DMS 273 treated with DMSO at 0.1 percent for 48 hours (cell line): ENCODE results near the gene ADCK2.
A peak's percentile ranks its signal among the peaks of the same experiment; 100 is the strongest.
"Not testable (repeated sequence)": the region's sequence is repeated elsewhere in the genome, so short reads cannot be mapped to it uniquely, and the experiment has no call there.

Experiments
- DNase-seq: peaks from one replicate; lab custom pipeline; 2025; lab: John Stamatoyannopoulos, UW

ADCK2 gene

DNA sequence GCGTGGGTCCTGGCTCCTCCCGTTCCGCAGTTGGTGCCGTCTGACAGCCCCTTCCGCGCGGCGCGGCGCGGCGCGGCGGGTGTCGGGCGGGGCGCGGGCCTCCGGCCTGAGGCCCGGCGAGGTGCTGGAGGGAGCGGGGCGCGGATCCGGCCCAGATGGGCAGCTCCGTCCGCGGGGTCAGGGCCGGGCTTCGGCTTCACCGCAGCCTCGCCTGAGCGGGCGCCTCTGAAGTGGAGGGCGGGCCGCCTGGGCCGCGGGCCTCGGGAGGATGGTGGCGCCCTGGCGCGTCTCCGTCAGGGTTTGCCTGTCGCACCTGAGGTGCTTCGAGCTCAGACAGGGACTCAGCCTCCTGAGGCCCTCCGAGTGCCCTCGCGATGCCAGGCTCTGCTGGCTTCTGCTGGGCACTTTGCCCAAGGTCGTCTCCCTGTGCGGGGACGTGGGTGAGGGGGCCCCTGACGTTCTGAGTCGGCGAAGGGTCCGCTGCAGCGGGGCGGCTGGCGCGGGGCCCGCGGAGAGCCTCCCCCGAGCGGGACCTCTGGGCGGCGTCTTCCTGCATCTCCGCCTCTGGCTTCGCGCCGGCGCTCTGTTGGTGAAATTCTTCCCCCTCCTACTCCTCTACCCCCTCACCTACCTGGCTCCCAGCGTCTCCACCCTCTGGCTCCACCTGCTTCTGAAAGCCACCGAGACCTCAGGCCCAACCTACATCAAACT lies 473 bp downstream of the ADCK2 start:
- DNase-seq = no peak

DNA sequence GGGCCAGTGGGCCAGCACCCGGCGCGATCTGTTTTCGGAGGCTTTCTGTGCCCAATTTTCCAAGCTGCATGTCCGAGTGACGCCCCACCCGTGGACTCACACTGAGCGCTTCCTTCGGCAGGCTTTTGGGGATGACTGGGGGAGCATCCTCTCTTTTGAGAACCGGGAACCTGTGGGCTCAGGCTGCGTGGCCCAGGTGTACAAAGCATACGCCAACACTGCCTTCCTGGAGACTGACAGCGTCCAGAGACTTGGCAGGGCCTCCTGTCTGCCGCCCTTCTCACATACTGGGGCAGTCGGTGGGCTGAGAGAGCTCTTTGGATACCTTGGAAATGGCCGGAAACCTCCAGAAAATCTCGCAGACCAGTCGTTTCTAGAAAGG lies 1.0 kb downstream of the ADCK2 start:
- no peak for DNase-seq

DNA sequence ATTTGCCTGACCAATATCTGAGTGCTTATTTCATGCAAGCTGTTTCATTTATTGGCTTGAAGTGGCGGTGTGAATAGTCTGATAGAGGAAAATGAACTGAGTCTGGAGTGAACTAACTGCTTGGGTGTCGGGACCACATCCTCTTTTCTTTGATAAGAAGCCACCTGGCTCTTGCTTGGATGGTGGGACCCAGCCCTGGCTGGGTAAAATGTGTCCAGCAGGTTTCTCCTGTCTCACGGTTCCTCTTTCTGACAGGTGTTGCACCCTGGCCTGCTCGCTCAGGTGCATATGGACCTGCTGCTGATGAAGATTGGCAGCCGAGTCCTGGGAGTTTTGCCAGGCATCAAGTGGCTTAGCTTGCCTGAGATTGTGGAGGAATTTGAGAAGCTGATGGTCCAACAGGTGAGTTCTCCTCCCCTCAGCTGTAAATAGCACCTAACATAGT lies 1.6 kb downstream of the ADCK2 start:
- no peak for DNase-seq

DNA sequence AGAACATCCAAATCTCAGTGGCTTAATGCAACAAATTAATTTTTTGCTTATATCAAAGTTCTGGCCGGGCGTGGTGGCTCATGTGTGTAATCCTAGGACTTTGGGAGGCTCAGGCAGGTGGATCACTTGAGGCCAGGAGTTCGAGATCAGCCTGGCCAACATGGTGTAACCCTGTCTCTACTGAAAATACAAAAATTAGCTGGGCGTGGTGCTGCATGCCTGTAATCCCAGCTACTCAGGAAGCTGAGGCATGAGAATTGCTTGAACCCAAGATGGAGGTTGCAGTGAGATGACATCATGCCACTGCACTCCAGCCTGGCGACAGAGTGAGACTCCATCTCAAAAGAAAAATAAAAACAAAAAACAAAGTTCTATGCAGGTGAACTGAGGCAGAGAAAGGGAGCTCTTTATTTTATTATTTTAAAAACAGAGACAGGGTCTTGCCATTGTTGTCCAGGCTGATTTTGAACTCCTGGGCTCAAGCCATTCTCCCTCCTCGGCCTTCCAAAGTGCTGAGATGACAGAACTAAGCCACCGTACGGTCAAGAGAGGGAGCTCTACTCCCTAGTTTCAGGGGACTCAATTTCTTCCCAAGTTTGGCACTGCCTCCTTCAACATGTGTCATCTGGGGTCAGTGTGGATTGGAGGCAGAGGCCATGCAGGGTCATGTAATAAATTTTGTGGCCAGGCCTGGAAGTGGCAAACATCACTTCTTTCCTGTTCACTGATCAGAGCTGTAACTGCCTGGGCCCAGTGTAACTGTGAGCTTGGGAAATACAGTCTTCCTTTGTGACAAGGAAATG lies 2.4 kb downstream of the ADCK2 start:
- peak; percentile 49 for DNase-seq

DNA sequence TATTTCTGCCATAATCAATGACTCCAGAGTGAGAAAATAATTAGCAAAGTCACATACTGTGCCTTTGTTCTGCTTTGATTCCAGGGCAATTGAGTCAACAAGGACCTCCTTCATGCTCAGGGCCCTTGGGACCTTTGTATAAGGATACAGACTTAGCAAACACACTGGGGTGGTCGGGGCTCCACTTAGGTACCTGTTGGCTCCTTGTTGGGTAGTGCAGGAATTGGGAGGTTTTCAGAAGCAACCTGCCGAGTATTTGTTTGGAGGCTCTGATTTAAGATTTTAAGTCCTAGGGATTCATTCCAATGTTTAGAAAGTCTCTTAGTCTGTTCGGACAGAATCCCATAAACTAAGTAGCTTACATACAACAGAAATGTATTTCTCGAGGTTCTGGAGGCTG lies 3.0 kb downstream of the ADCK2 start:
- no peak for DNase-seq

DNA sequence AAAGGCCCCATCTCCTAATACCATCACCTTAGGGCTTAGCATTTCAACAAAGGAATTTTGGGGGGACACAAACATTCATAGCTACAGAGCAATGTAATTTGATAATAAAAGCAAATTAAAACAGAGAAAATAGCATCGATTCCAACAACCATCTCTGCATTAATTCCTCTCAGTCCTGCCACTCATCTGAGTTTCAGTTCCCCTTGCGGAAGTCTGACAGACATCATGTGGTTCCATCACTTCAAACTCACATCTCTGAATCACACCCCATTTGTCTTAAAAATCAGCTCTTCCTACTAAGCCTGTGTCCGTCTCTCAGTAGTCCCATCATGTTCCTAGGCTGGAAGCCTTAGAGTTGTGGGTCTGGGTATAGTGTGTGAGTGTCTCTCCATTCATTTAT lies 3.6 kb downstream of the ADCK2 start:
- DNase-seq = no peak

DNA sequence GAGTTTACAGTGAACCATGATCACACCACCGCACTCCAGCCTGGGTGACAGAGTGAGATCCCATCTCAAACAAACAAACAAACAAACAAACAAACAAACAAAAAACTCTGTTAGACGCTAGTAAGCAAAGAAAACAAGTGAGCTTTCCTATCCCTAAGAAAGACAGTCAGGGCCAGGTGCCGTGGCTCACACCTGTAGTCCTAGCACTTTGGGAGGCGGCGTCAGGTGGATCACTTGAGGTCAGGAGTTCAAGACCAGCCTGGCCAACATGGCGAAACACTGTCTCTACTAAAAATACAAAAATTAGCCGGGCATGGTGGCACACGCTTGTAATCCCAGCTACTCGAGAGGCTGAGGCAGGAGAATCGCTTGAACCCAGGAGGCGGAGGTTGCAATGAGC lies 4.2 kb downstream of the ADCK2 start:
- DNase-seq = not testable (repeated sequence)

DNA sequence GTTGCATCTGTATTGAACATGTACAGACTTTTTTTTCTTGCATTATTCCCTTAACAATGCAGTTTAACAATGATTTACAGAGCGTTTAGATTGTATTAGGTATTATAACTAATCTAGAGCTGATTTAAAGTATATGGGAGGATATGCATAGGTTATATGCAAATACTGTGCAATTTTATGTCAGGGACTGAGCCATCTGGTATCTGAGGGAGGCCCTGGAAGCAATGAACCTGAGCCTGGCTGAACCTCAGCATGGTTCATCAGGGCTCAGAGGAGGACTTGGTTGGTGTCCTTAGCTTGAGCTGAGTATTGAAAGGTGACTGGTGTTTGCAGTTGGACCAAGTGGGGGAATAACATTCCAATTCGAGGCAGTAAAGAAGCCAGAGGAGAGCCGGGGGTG lies 4.8 kb downstream of the ADCK2 start:
- no peak for DNase-seq

DNA sequence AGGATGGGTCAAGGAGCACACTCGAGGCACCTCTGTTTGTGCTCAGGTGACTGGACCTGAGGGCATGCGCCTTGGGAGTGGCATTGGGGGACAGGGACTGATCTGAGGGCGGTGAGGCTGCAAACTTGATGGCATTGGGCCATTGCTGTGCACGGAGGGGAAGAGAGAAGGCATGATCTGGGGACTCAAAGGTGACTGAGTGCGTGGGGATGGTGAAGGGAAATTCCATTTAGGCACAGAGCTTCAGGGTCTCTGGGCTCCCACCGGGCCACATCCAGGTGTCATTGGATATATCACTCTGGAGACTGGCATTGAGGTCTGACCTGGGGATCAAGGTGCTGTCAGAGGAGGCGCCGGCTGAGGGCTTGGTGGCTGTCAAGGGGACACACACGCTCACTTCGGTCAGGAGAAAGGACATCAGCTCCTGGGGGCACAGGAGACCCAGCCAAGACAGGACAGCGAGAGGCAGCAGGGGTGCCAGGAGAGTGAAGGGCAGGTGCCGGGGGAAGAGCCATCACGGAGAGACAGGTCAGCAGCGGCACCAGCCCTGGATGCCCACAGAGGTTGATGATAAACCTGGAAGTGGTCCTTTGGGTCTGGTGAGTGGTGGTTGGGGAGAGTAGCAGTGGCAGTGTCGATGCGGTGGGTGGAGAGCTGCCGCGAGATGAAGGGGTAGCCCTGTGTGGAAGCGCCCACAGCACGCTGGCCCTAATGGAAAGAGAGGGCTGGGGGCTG lies 5.5 kb downstream of the ADCK2 start:
- DNase-seq = no peak

DNA sequence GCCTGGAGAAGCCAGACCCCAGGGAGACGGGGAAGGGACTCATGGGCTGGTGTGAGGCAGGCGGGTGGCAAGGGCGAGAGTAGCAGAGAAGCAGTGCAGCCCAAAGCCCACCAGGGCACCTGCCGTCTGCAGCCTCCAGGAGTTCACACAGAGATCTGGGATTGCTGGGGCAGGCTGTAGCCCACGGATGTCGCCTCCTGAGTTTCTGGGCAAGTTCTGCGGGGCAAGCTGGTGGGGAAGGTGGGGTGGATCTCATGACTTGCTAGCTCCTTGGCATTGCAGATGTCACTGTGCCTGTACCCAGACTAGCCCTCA lies 6.0 kb downstream of the ADCK2 start:
- no peak for DNase-seq

DNA sequence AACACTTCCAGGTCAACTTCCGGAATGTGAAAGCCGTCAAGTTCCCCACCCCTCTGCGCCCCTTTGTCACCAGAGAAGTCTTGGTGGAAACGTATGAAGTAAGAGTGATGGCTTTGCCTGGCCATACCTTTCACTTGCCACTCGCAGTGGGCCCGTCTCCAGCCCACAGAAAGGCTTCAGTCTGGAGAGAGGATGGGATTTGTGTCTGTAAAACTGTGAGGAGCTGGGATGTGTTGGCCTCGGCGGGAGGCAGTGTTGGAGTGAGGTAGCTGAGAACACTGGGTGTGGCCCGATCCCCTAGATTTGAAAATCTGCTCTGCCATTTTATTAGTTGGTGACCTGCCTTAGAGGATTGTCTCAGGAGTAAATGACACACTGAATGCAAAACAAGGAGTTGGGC lies 6.4 kb downstream of the ADCK2 start:
- DNase-seq = no peak

DNA sequence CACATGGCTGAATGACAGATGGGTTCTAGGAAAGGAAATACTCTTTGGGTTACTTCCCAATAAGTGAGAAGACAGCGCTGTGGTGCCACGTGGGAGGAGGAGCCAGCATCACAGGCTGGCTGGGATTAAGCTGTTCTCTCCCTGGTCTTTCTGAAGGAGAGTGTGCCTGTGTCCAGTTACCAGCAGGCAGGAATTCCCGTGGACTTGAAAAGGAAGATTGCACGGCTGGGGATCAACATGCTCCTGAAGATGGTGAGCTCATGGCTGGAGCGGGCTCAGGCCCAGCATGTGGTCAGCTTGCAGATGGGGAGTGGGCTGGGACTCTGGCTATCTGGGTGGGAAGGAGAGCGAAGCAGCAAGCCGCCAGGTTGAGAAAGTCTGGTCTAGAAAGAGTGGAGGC lies 8.1 kb downstream of the ADCK2 start:
- DNase-seq = no peak

DNA sequence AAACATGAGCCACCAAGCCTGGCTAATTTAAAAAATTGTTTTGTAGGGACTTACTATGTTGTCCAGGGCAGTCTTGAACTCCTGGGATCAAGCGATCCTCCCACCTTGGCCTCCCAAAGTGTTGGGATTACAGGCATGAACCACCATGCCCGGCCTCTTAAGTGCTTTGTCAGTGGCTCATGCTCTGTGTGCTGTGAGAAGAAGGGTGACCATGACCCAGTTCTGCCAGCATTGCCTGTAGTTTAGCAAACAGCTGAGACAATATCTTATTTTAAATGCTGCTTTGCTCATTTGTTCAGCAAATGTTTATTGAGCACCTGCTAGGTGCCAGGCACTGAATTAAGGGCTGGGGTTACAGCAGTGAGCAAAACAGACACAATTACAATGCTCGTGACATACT lies 9.0 kb downstream of the ADCK2 start:
- DNase-seq = no peak

DNA sequence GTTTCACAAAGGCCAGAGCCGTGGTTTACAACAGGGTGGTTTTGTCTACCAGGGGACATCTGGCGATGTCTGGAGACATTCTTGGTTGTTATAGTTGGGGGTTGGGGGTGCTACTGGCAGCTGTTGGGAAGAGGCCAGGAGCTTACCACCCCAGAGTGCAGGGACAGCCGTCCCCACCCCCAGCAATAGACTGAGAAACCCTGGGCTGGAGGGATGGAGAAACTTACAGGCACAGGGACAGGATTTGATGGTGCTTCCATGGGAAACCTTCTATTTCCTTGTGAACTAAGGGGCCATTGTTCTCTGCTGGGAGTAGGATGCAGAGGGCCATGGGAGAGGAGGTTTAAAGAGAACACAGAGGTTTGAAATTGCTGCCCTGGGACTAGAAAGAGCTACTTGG lies 10.9 kb downstream of the ADCK2 start:
- no peak for DNase-seq

DNA sequence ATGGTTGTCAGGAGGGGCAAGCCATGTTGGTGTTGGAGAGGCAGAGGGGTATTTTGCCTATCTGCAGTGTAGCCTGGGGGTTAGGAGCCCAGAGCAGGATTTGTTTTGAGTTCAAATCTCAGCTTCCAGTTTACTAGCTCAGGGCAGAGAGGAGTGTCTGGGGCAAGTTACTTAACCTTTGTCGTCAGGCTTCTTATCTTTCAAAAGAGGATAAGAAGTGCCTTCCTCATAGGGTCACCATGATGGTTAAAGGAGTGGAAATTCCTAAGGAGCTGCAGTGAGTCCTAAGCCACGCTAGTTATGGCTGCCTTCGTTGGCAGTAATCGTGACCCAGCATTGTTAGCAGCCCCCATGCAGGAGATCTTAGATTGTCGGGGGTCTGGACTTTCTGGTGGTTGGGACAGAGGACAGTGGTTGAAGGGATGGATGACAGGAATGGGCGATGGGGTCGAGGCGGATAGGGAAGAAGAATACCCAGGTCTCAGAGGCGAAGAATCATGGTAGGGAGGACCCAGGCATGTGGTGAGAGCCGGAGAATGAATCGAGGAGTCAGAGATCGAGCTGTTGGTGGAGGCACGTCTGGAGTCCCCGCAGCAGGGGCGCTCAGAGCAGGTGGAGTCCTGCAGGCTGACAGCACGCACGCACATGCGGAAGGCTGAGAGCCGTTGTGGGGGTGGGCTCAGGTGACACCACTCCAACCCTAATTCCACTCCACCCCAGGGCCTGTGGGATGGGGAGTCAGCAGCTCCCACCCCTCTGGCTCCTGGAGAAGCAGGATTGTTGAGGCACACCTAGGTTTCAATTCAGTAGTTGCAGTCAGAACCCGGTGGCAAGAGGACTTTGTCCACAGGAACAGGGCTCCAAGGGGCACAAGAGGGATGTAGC lies 11.6 kb downstream of the ADCK2 start:
- DNase-seq = no peak

DNA sequence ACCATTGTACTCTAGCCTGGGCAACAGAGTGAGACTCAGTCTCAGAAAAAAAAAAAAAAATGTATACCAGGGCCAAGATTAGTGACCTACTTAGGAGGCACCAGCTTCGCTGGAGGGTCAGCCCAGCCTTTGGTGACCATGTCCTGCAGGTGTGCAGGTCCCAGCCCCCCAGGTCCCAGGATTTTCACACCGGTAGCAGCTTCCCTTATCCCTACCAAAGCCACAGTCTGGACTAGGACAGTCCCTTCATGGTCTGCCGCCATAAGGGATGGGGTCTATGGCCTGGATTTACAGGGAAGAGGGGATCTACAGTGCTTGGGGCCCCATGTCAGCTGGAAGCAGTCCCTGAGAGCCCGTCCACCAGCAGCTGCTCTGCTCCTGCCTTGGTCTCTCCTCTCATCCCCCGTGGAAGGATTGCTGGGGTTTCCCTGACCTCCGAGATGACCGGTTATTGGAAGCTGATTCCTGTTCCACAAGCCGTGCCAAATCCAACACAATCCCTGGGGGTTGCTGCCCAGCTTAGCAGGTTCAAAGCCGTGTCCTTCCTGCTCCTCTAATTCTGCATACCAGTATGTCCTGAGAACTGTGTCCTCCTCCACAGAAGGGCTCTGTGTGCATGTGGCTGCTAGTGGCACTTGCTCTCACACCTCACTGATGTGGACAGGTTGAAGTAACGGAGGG lies 12.8 kb downstream of the ADCK2 start:
- no peak for DNase-seq

DNA sequence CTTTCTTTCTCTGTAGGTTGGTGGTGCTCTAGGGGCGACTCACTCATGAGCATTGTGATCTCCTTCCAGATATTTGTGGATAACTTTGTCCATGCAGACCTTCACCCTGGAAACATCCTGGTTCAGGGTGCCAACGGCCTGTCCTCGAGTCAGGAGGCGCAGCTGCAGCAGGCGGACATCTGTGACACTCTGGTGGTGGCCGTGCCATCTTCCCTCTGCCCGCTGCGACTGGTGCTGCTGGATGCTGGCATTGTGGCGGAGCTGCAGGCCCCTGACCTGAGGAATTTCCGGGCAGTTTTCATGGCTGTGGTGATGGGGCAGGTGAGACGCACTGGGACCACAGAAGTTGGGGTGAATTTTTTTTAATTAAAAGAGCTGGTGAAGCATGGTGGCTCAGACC lies 14.2 kb downstream of the ADCK2 start:
- DNase-seq = no peak

DNA sequence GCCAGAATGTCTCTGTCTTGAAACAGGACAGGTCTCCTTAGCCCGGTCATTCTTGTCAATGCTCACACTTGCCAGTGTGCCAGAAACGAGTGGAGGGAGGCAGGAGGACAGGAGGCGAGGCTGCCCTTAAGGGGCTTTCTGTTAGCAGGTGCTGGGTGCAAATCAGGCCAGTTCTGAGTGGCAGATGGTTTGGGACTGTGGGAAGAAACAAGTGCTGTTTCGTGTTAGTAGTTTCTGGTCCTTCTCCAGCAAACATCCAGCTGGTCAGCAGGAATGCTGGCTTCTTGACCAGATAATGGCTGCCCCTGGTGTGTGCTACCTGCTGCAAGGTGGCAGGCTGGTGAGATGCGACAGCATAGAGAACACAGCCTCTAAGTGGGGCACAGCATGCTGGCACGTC lies 15.6 kb downstream of the ADCK2 start:
- no peak for DNase-seq

DNA sequence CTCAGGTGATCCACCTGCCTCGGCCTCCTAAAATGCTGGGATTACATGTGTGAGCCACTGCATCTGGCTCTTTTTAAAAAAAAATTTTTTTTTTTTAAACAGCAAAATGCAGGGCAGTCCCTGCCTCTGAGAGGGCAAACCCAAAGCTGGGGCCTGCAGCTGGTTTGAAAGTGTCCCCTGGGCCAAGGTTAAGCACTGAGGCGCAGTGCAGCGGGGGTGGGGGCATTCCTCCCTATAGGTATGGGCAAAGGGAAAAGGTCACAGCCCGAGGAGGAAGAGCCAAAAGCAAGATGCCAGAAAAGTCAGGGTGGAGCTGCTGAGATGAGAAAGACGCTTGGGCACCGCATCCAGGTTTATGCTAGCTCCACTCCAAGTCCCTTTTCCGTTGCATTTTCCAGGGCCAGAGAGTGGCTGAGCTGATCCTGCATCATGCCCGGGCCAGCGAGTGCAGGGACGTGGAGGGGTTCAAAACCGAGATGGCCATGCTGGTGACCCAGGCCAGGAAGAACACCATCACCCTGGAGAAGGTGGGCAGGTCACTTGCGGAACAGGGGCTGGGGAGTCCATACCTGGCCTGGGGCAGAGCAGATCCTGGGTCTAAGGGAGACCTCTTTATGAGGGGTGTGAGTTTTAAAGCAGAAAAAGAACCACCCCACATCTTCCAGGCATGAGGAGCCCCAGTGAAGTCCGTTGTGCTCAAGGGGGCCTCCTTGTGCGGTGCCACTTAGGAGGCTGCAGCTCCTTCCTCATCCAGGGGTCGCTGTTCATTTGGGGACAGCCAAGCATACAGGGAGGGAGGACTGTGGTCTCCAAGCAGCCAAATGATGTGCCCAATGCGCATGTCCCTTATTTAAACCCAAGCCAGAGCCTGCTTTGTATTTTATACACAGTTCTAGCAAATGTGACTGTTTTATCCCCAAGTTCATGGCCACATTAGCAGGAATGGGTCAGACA lies 16.7 kb downstream of the ADCK2 start:
- DNase-seq = no peak

DNA sequence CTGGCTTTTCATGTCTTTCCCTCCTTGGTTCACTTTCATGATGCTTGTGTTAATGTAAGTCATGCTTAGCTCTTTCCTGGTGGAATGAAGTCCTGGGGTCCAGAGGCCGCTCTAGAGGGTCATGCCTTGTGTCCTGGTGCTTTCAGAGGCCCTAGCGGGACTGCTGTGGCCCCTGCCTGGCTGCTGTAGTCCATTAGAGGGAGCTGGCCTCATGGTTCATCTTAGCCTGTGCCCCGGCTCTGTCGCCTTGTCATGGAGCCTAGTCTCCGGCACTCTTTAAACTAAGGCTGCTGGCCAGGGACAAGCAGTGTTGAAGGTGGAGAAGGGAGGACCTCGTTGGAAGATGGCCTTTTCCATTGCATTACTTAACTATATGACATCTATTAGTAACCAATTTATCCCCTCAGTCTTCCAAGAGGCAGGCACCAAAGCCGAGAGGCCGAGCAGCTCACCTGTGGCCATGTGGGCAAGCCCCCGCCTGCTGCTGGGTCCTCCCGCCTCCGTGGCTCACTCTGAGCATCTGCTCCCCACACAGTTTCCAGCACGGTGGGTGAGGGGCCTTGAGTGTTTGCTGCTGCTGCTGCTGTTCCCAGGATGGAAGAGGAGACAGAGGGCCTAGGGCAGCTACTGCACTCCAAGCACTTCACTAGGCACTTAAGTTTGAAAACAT lies 18.8 kb downstream of the ADCK2 start:
- DNase-seq = no peak
